H1 (cell line): ENCODE measurements around the gene TSPAN8. TPM values are rescaled to one million over a fixed set of nuclear protein-coding genes. Genes with fewer than 3 reads are reported as not detected.

Source experiments
- CTCF ChIA-PET: fragments of 300-600 bp; sonication (Branson Sonifier 250); formaldehyde crosslinking; loops from one replicate; lab custom pipeline; 2021; ENCODE audit not compliant: partially characterized antibody; lab: Charles Lee
- POLR2A ChIA-PET: fragments of 300-600 bp; sonication (Branson Sonifier 250); formaldehyde crosslinking; loops from one replicate; lab custom pipeline; 2021; ENCODE audit warnings: inconsistent platforms; ENCODE audit not compliant: partially characterized antibody; lab: Charles Lee
- DNase-seq, 2 experiments: peaks; one replicate each; pipeline versions ENCODE4 v3.0.0 to v3.0.0-alpha.2; 2010 to 2022; ENCODE audit warnings: low spot score in 2 of 2, low read depth in 1 of 2, mixed read lengths in 1 of 2
- FAIRE-seq: peaks from 2 replicates; lab custom pipeline; 2011; peaks lifted over from hg19 to GRCh38; lab: Jason Lieb, UNC
- H2AFZ ChIP-seq: 2 replicates; pipeline ENCODE4 v1.8.1; 2012; ENCODE audit warnings: low read length, inconsistent platforms
- H2AK5ac ChIP-seq: 2 replicates; pipeline ENCODE4 v1.6.1; 2013; ENCODE audit warnings: low read depth, low read length
- H2BK120ac ChIP-seq: replicated peaks from 2 replicates; pipeline ENCODE3; 2013; ENCODE audit warnings: low read depth, low read length, inconsistent platforms
- H2BK12ac ChIP-seq: 2 replicates; pipeline ENCODE4 v1.6.1; 2013; ENCODE audit warnings: low read depth, low read length
- H2BK15ac ChIP-seq: 2 replicates; pipeline ENCODE4 v1.6.1; 2013; ENCODE audit warnings: low read length
- H2BK20ac ChIP-seq: 2 replicates; pipeline ENCODE4 v1.6.1; 2013; ENCODE audit warnings: low read length
- H2BK5ac ChIP-seq: 2 replicates; pipeline ENCODE4 v1.6.1; 2013; ENCODE audit warnings: low read depth, low read length
- H3K14ac ChIP-seq: 2 replicates; pipeline ENCODE4 v1.6.1; 2013; ENCODE audit warnings: inconsistent platforms; ENCODE audit not compliant: insufficient read length
- H3K18ac ChIP-seq: 2 replicates; pipeline ENCODE4 v1.6.1; 2013; ENCODE audit warnings: low read length; ENCODE audit errors: extremely low read depth
- H3K23ac ChIP-seq: 2 replicates; pipeline ENCODE4 v1.6.1; 2013; ENCODE audit warnings: inconsistent platforms; ENCODE audit not compliant: insufficient read length
- H3K23me2 ChIP-seq: 2 replicates; pipeline ENCODE4 v1.6.1; 2013; ENCODE audit warnings: low read depth, low read length
- H3K27ac ChIP-seq: 2 replicates; pipeline ENCODE4 v1.6.1; 2011; ENCODE audit warnings: low read depth, low read length, inconsistent platforms
- H3K27me3 ChIP-seq, 4 experiments: replicated peaks in 1 of 4; 1 replicate in 1 of 4; 2 replicates in 3 of 4; pipeline versions ENCODE4 v1.6.1 to v1.8.1; 2011 to 2013; ENCODE audit warnings: low read length in 3 of 4, mild to moderate bottlenecking in 3 of 4, inconsistent platforms in 2 of 4, mixed read lengths in 2 of 4, moderate library complexity in 1 of 4; ENCODE audit not compliant: control insufficient read depth in 3 of 4, insufficient read depth in 3 of 4; ENCODE audit errors: extremely low read depth in 1 of 4
- H3K36me3 ChIP-seq, 4 experiments: 2 replicates each; pipeline versions ENCODE4 v1.6.1 to v1.8.1; 2011 to 2013; ENCODE audit warnings: mild to moderate bottlenecking in 4 of 4, low read length in 3 of 4, moderate library complexity in 2 of 4, control low read depth in 1 of 4, inconsistent platforms in 1 of 4; ENCODE audit not compliant: insufficient read depth in 4 of 4, control insufficient read depth in 2 of 4
- H3K4ac ChIP-seq: replicated peaks from 2 replicates; pipeline ENCODE3; 2013; ENCODE audit warnings: low read length, low read depth, mixed read lengths, inconsistent platforms; ENCODE audit not compliant: insufficient read length
- H3K4me1 ChIP-seq, 4 experiments: replicated peaks in 1 of 4; 1 replicate in 1 of 4; 2 replicates in 3 of 4; pipeline versions ENCODE4 v1.6.1 to v1.8.1; 2011 to 2013; ENCODE audit warnings: low read length in 3 of 4, inconsistent platforms in 2 of 4, mixed read lengths in 1 of 4; ENCODE audit not compliant: insufficient read depth in 4 of 4, control insufficient read depth in 3 of 4
- H3K4me2 ChIP-seq, 2 experiments: 2 replicates each; pipeline versions ENCODE4 v1.6.1 to v1.8.1; 2011 to 2013; ENCODE audit warnings: low read depth in 2 of 2, low read length in 2 of 2, control low read depth in 1 of 2, inconsistent platforms in 1 of 2, mild to moderate bottlenecking in 1 of 2; ENCODE audit not compliant: insufficient read depth in 1 of 2
- H3K4me3 ChIP-seq, 4 experiments: fragments of 200-600, 300-600 bp in 1 of 4; sonication (generic), shearing (Covaris generic), sonication (Bioruptor Twin) in 1 of 4; 2 replicates each; pipeline versions ENCODE4 v1.5.1 to v1.8.1; 2011 to 2016; ENCODE audit warnings: low read length in 4 of 4, low read depth in 3 of 4, control low read depth in 2 of 4, inconsistent platforms in 2 of 4, mild to moderate bottlenecking in 2 of 4, mixed read lengths in 1 of 4, moderate library complexity in 1 of 4; ENCODE audit not compliant: insufficient read depth in 2 of 4; ENCODE audit errors: extremely low read depth in 1 of 4
- H3K56ac ChIP-seq: replicated peaks from 2 replicates; pipeline ENCODE3; 2013; ENCODE audit warnings: low read depth, mild to moderate bottlenecking, mixed read lengths, low read length, inconsistent platforms; ENCODE audit not compliant: insufficient read length
- H3K79me1 ChIP-seq: 2 replicates; pipeline ENCODE4 v1.6.1; 2013; ENCODE audit warnings: low read depth, low read length, control low read depth
- H3K79me2 ChIP-seq, 2 experiments: 2 replicates each; pipeline versions ENCODE4 v1.6.1 to v1.8.1; 2012 to 2013; ENCODE audit warnings: low read length in 2 of 2, mild to moderate bottlenecking in 2 of 2, inconsistent platforms in 1 of 2; ENCODE audit not compliant: insufficient read depth in 2 of 2, control insufficient read depth in 1 of 2
- H3K9ac ChIP-seq, 4 experiments: replicated peaks in 1 of 4; 1 replicate in 1 of 4; 2 replicates in 3 of 4; pipeline versions ENCODE4 v1.6.1 to v1.8.1; 2011 to 2013; ENCODE audit warnings: low read depth in 3 of 4, low read length in 3 of 4, control low read depth in 2 of 4, mild to moderate bottlenecking in 2 of 4, moderate library complexity in 2 of 4, inconsistent platforms in 1 of 4; ENCODE audit errors: extremely low read depth in 1 of 4
- H3K9me3 ChIP-seq, 2 experiments: 2 replicates each; pipeline versions ENCODE4 v1.6.1 to v1.8.1; 2012 to 2013; ENCODE audit warnings: mild to moderate bottlenecking in 2 of 2, moderate library complexity in 2 of 2, control low read depth in 1 of 2, inconsistent platforms in 1 of 2, low read depth in 1 of 2, low read length in 1 of 2, mixed read lengths in 1 of 2; ENCODE audit not compliant: insufficient read depth in 2 of 2
- H4K20me1 ChIP-seq, 2 experiments: replicated peaks in 1 of 2; 2 replicates each; pipeline versions ENCODE3 to v1.8.1; 2011 to 2013; ENCODE audit warnings: inconsistent platforms in 2 of 2, low read length in 2 of 2, mild to moderate bottlenecking in 1 of 2; ENCODE audit not compliant: insufficient read depth in 2 of 2, control insufficient read depth in 1 of 2
- H4K5ac ChIP-seq: 2 replicates; pipeline ENCODE4 v1.6.1; 2013; ENCODE audit warnings: low read length, low read depth, mixed read lengths, inconsistent platforms; ENCODE audit not compliant: insufficient read length
- H4K8ac ChIP-seq: 2 replicates; pipeline ENCODE4 v1.8.0; 2013; ENCODE audit warnings: mild to moderate bottlenecking, moderate library complexity, low read length, inconsistent platforms; ENCODE audit not compliant: insufficient read depth; ENCODE audit errors: extremely low read depth
- H4K91ac ChIP-seq: replicated peaks from 2 replicates; pipeline ENCODE3; 2013; ENCODE audit warnings: low read length, mixed read lengths, inconsistent platforms; ENCODE audit not compliant: insufficient read length
- ATF3 ChIP-seq: IDR thresholded peaks from 2 replicates; pipeline ENCODE4 v1.6.1; 2011; ENCODE audit warnings: low read depth, mild to moderate bottlenecking, low read length; ENCODE audit not compliant: insufficient read depth
- CEBPB ChIP-seq: IDR thresholded peaks from 2 replicates; pipeline ENCODE4 v1.6.1; 2012; ENCODE audit warnings: low read depth, low read length
- CHD2 ChIP-seq: IDR thresholded peaks from 2 replicates; pipeline ENCODE4 v1.6.1; 2012; ENCODE audit warnings: low read length, improper control_type of control experiment
- CTBP2 ChIP-seq: IDR thresholded peaks from 2 replicates; pipeline ENCODE4 v1.7.0; 2011; ENCODE audit warnings: borderline replicate concordance, mild to moderate bottlenecking, moderate library complexity, mixed read lengths, low read length; ENCODE audit not compliant: insufficient read depth, insufficient read length
- GABPA ChIP-seq: IDR thresholded peaks from 2 replicates; pipeline ENCODE4 v1.6.1; 2011; ENCODE audit warnings: mild to moderate bottlenecking, low read length, moderate library complexity, borderline replicate concordance; ENCODE audit not compliant: insufficient read depth
- HDAC6 ChIP-seq: IDR thresholded peaks from one replicate; pipeline ENCODE4 v1.7.1; 2012; ENCODE audit warnings: low read depth, mild to moderate bottlenecking, inconsistent platforms, low read length, moderate library complexity
- JUN ChIP-seq: IDR thresholded peaks from 2 replicates; pipeline ENCODE4 v1.6.1; 2011; ENCODE audit warnings: low read depth, mild to moderate bottlenecking, improper control_type of control experiment, low read length
- KDM1A ChIP-seq: fragments of 200-600, 300-600 bp; sonication (generic); IDR thresholded peaks from 2 replicates; pipeline ENCODE4 v1.7.1; 2016; ENCODE audit warnings: mild to moderate bottlenecking, low read length, borderline replicate concordance
- KDM5A ChIP-seq: fragments of 200-600 bp; IDR thresholded peaks from 2 replicates; pipeline ENCODE4 v1.7.1; 2012; ENCODE audit warnings: mild to moderate bottlenecking, low read length, inconsistent platforms, mixed read lengths
- SIX5 ChIP-seq: IDR thresholded peaks from 2 replicates; pipeline ENCODE4 v1.6.1; 2011; ENCODE audit warnings: mild to moderate bottlenecking, low read depth, low read length
- SP1 ChIP-seq: IDR thresholded peaks from 2 replicates; pipeline ENCODE4 v1.6.1; 2011; ENCODE audit warnings: low read depth, low read length
- USF2 ChIP-seq: IDR thresholded peaks from 2 replicates; pipeline ENCODE4 v1.6.1; 2011; ENCODE audit warnings: low read length, improper control_type of control experiment
- YY1 ChIP-seq: IDR thresholded peaks from 2 replicates; pipeline ENCODE4 v1.6.1; 2011; ENCODE audit warnings: low read depth, mild to moderate bottlenecking, low read length
- WGBS, 2 experiments: shearing (Covaris generic) in 1 of 2; methylation state at CpG; one replicate each; pipeline versions ENCODE4 v1.1.6 to v1.1.7; 2013 to 2015; ENCODE audit warnings: low lambda C conversion rate in 2 of 2, mixed read lengths in 2 of 2, inconsistent platforms in 1 of 2, low coverage in 1 of 2, missing lambda C conversion rate in 1 of 2; ENCODE audit not compliant: insufficient replicate concordance in 2 of 2, insufficient coverage in 1 of 2, insufficient read length in 1 of 2; ENCODE audit errors: extremely low coverage in 1 of 2, missing lambda C conversion rate in 1 of 2; 5-methylcytosine and 5-hydroxymethylcytosine counted together
- polyA plus RNA-seq, 7 experiments: library from polyadenylated mRNA; depleted of rRNA in 3 of 7; stranded (reverse) in 5 of 7; unstranded in 2 of 7; fragments of >200 nt in 5 of 7; fragments of 200-250 nt in 2 of 7; gene quantifications; 1 replicate in 5 of 7; 2 replicates in 1 of 7; 4 replicates in 1 of 7; pipeline versions ENCODE4 v1.2.1 to v1.2.3, GENCODE V29; 2011 to 2013; ENCODE audit warnings: missing spikeins in 2 of 7, mixed read lengths in 2 of 7
- total RNA-seq: library from RNA; stranded (reverse); fragmentation: NEBNext Ultra II Directional; extraction: Animal tissue kit (Norgen Biotek cat#: 25700); gene quantifications from 2 replicates; pipeline ENCODE4 v1.2.1, GENCODE V29; 2021

Gene TSPAN8
- total and polyA plus RNA-seq, 2 of the 8 experiments (the other 6 are each of a cell fraction or from before 2014, with no cell fraction given) = not detected

GRCh38 chr12:71190822-71191221 lies 33.0 kb upstream of the TSPAN8 start:
- POLR2A ChIA-PET = no interaction called here
- DNase-seq (no peak), FAIRE-seq (no peak)
- 96% methylated on average over 4 of the region's 4 CpGs; no CpG with 5 or more reads in 1 of the 2 experiments for WGBS, 2 experiments
- H4K8ac ChIP-seq = no peak overlapping the region
- no peak overlapping the region for H4K5ac ChIP-seq
- no peak overlapping the region for H3K4me3 ChIP-seq
- no peaks in the 10 kb centered on the region for H3K79me2 ChIP-seq
- H3K4me1 ChIP-seq = peaks cover 0 to 10% (median 4%) of the 10 kb centered on the region in 4 experiments; a peak in 3 of 7 replicates
- no peak overlapping the region for H3K23ac ChIP-seq
- H3K18ac ChIP-seq = no peak overlapping the region
- CTCF ChIA-PET = interaction anchor here (0.5 to 0.6 kb wide), 2 partner anchors 362 to 640 kb away, joined by 3 to 4 read pairs; no protein-coding TSS in a partner anchor
- no peak overlapping the region for H3K14ac ChIP-seq
- no peak overlapping the region for H2BK12ac ChIP-seq
- no peaks in the 10 kb centered on the region for H3K36me3 ChIP-seq
- H3K9ac ChIP-seq = no peak overlapping the region
- no peak overlapping the region for H2AK5ac ChIP-seq
- no peak overlapping the region; the same call in 1 of the 2 replicates for H2BK5ac ChIP-seq
- H2BK20ac ChIP-seq = peak overlapping the region; percentile 44; the same call in 1 of the 2 replicates
- no peaks in the 10 kb centered on the region for H3K79me1 ChIP-seq
- H2BK120ac ChIP-seq = no peak overlapping the region
- H3K4me2 ChIP-seq = no peak overlapping the region
- no peaks in the 10 kb centered on the region for H3K23me2 ChIP-seq
- no peak overlapping the region for H4K91ac ChIP-seq
- no peaks in the 10 kb centered on the region for H4K20me1 ChIP-seq
- H3K27me3 ChIP-seq = no peaks in the 10 kb centered on the region
- no peak overlapping the region for H3K27ac ChIP-seq
- H3K56ac ChIP-seq = no peak overlapping the region
- no peaks in the 10 kb centered on the region for H3K9me3 ChIP-seq
- no peak overlapping the region for H3K4ac ChIP-seq
- H2AFZ ChIP-seq = no peak overlapping the region
- no peak overlapping the region for H2BK15ac ChIP-seq
- TF ChIP-seq KDM5A (no peak), CEBPB (no peak), JUN (no peak), HDAC6 (no peak), CHD2 (no peak), YY1 (no peak), CTBP2 (no peak), USF2 (no peak), SP1 (no peak), GABPA (no peak), KDM1A (no peak), SIX5 (no peak), ATF3 (no peak)
